Measurements from ENCODE around the gene KDM2A.

KDM2A gene

DNA sequence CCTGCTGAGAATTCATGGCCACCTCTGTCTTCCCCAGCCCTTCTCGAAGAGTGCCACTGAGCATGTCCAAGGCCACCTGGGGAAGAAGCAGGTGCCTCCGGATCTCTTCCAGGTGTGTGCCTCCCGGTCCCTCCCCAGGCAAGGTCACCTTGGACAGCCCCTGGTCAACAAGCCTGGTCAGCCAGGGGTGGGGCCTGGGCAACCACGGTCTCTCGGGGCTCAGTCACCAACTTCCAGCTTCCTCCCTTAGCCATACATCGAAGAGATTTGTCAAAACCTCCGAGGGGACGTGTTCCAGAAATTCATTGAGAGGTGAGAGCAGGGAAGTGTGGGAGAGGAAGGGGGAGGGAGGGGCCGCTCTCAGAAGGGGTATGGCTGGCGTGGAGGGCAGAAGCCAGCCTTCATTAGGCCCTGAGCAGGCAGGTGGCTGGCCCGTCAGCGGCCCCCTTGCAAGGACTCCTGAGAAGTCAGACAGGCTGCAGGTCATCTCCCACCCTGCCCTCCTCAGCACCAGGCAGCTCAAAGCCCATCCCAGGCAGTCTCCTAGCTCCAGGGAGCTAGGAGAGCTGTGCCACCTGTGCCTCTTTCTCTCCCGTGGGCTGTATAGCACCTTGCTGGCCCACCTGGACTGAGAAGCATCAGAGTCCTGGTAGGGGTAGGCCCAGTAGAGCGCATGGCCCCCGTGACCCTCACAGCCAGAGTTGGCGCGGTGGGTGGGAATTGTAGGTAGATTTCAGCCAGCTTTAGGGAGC lies 160.7 kb downstream of the KDM2A start:
- H3K27ac Mint-ChIP-seq: no peak overlapping the region
- TF ChIP-seq, protein P1, sequence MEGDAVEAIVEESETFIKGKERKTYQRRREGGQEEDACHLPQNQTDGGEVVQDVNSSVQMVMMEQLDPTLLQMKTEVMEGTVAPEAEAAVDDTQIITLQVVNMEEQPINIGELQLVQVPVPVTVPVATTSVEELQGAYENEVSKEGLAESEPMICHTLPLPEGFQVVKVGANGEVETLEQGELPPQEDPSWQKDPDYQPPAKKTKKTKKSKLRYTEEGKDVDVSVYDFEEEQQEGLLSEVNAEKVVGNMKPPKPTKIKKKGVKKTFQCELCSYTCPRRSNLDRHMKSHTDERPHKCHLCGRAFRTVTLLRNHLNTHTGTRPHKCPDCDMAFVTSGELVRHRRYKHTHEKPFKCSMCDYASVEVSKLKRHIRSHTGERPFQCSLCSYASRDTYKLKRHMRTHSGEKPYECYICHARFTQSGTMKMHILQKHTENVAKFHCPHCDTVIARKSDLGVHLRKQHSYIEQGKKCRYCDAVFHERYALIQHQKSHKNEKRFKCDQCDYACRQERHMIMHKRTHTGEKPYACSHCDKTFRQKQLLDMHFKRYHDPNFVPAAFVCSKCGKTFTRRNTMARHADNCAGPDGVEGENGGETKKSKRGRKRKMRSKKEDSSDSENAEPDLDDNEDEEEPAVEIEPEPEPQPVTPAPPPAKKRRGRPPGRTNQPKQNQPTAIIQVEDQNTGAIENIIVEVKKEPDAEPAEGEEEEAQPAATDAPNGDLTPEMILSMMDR (IDR thresholded peaks at IDR 0.05): no peak
- H3K9me3 Mint-ChIP-seq: no peaks in the 10 kb centered on the region
- H3K4me1 Mint-ChIP-seq: peaks cover 30% of the 10 kb centered on the region
- no peak for DNase-seq
- H3K36me3 Mint-ChIP-seq (ENCODE audit: low read depth): peaks cover 7% of the 10 kb centered on the region
- peaks cover 2% of the 10 kb centered on the region for H3K27me3 Mint-ChIP-seq (ENCODE audit: low read depth, poor library complexity)
- no peak overlapping the region for H3K4me3 Mint-ChIP-seq

DNA sequence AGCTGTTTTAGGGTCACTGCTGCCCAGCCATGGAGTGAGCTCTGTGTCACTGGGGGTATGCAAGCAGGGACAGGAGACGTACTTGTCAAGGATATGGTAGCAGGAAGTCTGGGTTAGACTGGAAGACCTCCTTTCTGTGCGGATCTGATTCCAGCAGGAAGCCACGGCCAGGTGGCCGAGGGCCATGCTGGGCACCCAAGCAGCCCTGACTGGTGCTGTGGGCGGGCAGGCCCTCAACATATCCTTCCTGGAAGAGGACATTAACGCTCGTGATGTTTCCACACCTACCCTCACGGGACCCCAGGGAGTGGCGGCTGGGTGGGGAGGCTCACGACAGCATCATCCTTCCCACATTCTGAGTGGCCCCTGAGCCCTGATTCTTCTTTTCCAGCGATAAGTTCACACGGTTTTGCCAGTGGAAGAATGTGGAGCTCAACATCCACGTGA lies 161.3 kb downstream of the KDM2A start:
- no peak for DNase-seq
- peaks cover 7% of the 10 kb centered on the region for H3K36me3 Mint-ChIP-seq (ENCODE audit: low read depth)
- peaks cover 25% of the 10 kb centered on the region for H3K4me1 Mint-ChIP-seq
- H3K4me3 Mint-ChIP-seq: no peak overlapping the region
- peaks cover 2% of the 10 kb centered on the region for H3K27me3 Mint-ChIP-seq (ENCODE audit: low read depth, poor library complexity)
- no peak overlapping the region for H3K27ac Mint-ChIP-seq
- TF ChIP-seq, protein P1 (IDR thresholded peaks at IDR 0.05): no peak
- H3K9me3 Mint-ChIP-seq: no peaks in the 10 kb centered on the region

DNA sequence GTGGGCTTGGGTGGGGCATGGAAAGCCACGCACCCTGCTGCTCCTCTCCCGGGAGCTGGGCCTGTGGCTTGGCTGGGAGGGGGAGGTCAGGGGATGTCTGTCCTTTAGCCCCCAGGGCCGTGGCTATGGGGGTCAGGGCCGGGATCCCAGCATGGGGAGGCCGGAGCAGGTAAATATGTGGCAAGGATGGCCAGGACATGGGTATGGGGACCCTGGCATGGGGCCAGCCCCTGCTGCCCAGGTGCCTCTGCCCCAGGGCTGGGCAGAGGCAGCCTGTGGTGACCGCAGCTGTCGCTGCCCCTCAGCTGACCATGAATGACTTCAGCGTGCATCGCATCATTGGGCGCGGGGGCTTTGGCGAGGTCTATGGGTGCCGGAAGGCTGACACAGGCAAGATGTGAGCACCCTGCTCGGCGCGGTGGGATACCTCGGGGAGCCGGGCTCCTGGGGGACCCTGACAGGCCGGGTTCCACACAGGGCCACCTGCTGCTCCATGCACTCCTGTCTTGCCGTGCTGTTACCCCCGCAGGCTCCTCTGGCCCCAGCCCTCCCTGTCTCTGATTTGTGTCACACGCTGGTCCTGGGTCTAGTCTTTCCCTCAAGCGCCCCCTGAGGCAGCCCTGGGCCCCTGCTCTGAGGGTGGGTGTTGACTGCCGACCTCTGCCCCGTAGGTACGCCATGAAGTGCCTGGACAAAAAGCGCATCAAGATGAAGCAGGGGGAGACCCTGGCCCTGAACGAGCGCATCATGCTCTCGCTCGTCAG lies 161.9 kb downstream of the KDM2A start:
- Mint-ChIP-seq H3K4me1 (peaks cover 19% of the 10 kb centered on the region), H3K9me3 (no peaks in the 10 kb centered on the region), H3K27me3 (ENCODE audit: low read depth, poor library complexity) (no peaks in the 10 kb centered on the region), H3K4me3 (no peak overlapping the region), H3K36me3 (ENCODE audit: low read depth) (peaks cover 7% of the 10 kb centered on the region), H3K27ac (no peak overlapping the region)
- TF ChIP-seq, protein P1 (IDR thresholded peaks at IDR 0.05): no peak
- no peak for DNase-seq

DNA sequence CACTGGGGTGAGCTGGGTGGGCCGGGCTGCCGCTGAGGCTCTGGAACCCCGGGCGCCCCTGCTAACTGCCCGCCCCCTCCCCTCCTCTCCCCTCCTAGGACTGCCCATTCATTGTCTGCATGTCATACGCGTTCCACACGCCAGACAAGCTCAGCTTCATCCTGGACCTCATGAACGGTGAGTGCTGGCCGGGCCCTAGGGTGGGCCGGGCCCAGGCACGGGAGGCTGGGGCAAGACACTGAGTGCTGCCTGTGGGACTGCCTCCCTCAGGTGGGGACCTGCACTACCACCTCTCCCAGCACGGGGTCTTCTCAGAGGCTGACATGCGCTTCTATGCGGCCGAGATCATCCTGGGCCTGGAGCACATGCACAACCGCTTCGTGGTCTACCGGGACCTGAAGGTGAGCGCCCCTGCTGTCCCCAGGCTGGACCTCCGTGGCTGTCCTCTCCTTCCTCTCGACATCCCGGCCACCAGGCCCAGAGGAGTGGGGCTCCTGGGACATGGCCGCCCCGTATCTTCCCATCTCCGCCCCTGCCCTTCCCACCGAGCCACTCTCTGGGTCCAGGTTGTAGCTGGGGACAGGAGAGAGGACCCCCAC lies 162.6 kb downstream of the KDM2A start:
- Mint-ChIP-seq H3K27me3 (ENCODE audit: low read depth, poor library complexity) (no peaks in the 10 kb centered on the region), H3K9me3 (no peaks in the 10 kb centered on the region), H3K36me3 (ENCODE audit: low read depth) (peaks cover 7% of the 10 kb centered on the region), H3K27ac (no peak overlapping the region), H3K4me3 (no peak overlapping the region), H3K4me1 (peaks cover 12% of the 10 kb centered on the region)
- TF ChIP-seq, protein P1 (IDR thresholded peaks at IDR 0.05): no peak
- DNase-seq: no peak

DNA sequence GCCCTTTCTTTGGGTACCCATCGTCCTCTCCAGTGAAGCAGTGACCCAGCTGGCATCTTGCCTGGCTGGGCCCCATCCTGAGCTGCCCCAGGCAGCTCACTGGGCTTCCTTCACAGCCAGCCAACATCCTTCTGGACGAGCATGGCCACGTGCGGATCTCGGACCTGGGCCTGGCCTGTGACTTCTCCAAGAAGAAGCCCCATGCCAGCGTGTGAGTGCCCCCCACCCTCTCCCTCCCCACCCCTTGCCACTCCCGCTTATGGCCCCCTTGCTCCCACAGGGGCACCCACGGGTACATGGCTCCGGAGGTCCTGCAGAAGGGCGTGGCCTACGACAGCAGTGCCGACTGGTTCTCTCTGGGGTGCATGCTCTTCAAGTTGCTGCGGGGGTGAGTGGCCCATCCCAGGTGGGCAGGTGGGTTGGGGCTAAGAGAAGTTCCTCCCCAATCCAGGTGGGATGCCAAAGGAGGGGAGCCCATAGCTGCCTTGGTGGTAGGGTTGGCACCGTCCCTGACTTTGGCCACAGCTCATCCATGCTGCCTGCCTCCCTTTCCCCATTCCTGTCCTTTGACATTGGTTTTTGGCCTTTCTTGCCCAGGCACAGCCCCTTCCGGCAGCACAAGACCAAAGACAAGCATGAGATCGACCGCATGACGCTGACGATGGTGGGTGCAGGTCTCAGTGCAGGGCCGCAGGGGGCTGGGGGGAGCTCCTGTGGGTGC lies 163.3 kb downstream of the KDM2A start:
- DNase-seq: no peak
- no peak overlapping the region for H3K4me3 Mint-ChIP-seq
- TF ChIP-seq, protein P1 (IDR thresholded peaks at IDR 0.05): no peak

More for the DNA sequence above, 163.3 kb downstream of the KDM2A start:
- Mint-ChIP-seq H3K36me3 (ENCODE audit: low read depth) (peaks cover 7% of the 10 kb centered on the region), H3K27me3 (ENCODE audit: low read depth, poor library complexity) (no peaks in the 10 kb centered on the region), H3K27ac (no peak overlapping the region), H3K4me1 (peaks cover 11% of the 10 kb centered on the region), H3K9me3 (no peaks in the 10 kb centered on the region)
